GM12878 (cell line): ENCODE results near the gene EHD4. TPM values are rescaled to one million over a fixed set of nuclear protein-coding genes. Genes with fewer than 3 reads are reported as not detected.

Experiments
- ATAC-seq: fragments of 200-7000 bp; cut with Tn5 transposase; 3 replicates; pipeline ENCODE4 v1.9.1; 2020; ENCODE audit warnings: mild to moderate bottlenecking, moderate library complexity
- BruUV-seq: library from RNA; stranded (reverse); fragments of 400-500 nt; replicated peaks from 2 replicates; lab custom pipeline; 2021; lab: Mats Ljungman, UMichigan
- CTCF ChIA-PET: fragments of 300-600 bp; sonication (Branson Sonifier 250); formaldehyde crosslinking; extraction: SDS; loops from one replicate; lab custom pipeline; 2021; ENCODE audit warnings: inconsistent platforms; lab: Yijun Ruan, JAX
- POLR2A ChIA-PET: fragments of 350-600 bp; formaldehyde crosslinking; extraction: SDS; loops from one replicate; lab custom pipeline; 2021; ENCODE audit warnings: inconsistent platforms; lab: Charles Lee
- RAD21 ChIA-PET: fragments of 300-600 bp; sonication (Branson Sonifier 250); formaldehyde crosslinking; loops from one replicate; lab custom pipeline; 2023; ENCODE audit warnings: antibody characterized with exemption; ENCODE audit not compliant: unreplicated experiment; lab: Charles Lee
- SMC1A ChIA-PET: fragments of 300-600 bp; sonication (Branson Sonifier 250); formaldehyde crosslinking; loops from one replicate; lab custom pipeline; 2023; ENCODE audit not compliant: unreplicated experiment, uncharacterized antibody; lab: Charles Lee
- DNase-seq: peaks from one replicate; pipeline ENCODE4 v3.0.0-alpha.2; 2011; ENCODE audit warnings: low read depth, low spot score
- FAIRE-seq: peaks from 3 replicates; lab custom pipeline; 2011; peaks lifted over from hg19 to GRCh38; lab: Jason Lieb, UNC
- H2AFZ ChIP-seq: 2 replicates; pipeline ENCODE4 v1.6.0; 2011; ENCODE audit warnings: low read depth, low read length, control low read depth; ENCODE audit not compliant: control insufficient read depth
- H3K27ac ChIP-seq: 2 replicates; pipeline ENCODE4 v1.5.1; 2011; ENCODE audit warnings: control low read depth; ENCODE audit not compliant: control insufficient read depth, insufficient read depth
- H3K27me3 ChIP-seq, 2 experiments: replicated peaks in 1 of 2; 2 replicates each; pipeline versions ENCODE4 v1.6.0 to v1.6.1; 2011; ENCODE audit warnings: low read length in 1 of 2; ENCODE audit not compliant: control insufficient read depth in 2 of 2, insufficient read depth in 2 of 2
- H3K36me3 ChIP-seq, 2 experiments: 2 replicates each; pipeline ENCODE4 v1.5.1; 2011; ENCODE audit warnings: low read length in 1 of 2; ENCODE audit not compliant: control insufficient read depth in 2 of 2, insufficient read depth in 2 of 2
- H3K4me1 ChIP-seq: 2 replicates; pipeline ENCODE4 v1.6.1; 2011; ENCODE audit warnings: mild to moderate bottlenecking, low read length, moderate library complexity, mixed read lengths; ENCODE audit not compliant: control insufficient read depth, insufficient read depth
- H3K4me2 ChIP-seq: 2 replicates; pipeline ENCODE4 v1.6.0; 2011; ENCODE audit warnings: control low read depth; ENCODE audit not compliant: control insufficient read depth, insufficient read depth
- H3K4me3 ChIP-seq: fragments of 200-600 bp; sonication (generic); 2 replicates; pipeline ENCODE4 v1.5.1; 2016
- H3K79me2 ChIP-seq: 2 replicates; pipeline ENCODE4 v1.6.0; 2011; ENCODE audit warnings: low read length; ENCODE audit not compliant: control insufficient read depth, insufficient read depth
- H3K9ac ChIP-seq: 2 replicates; pipeline ENCODE4 v1.8.0; 2011; ENCODE audit warnings: low read length, control low read depth, mixed read lengths; ENCODE audit not compliant: control insufficient read depth, insufficient read depth
- H3K9me3 ChIP-seq: replicated peaks from 3 replicates; pipeline ENCODE4 v1.5.1; 2011; ENCODE audit warnings: mild to moderate bottlenecking, low read length; ENCODE audit not compliant: control insufficient read depth, insufficient read depth
- H4K20me1 ChIP-seq: 2 replicates; pipeline ENCODE4 v1.6.0; 2011; ENCODE audit not compliant: control insufficient read depth, insufficient read depth
- CBX3 ChIP-seq: fragments of 200-600 bp; sonication (generic); IDR thresholded peaks from 2 replicates; pipeline ENCODE4 v1.6.1; 2016; ENCODE audit warnings: low read depth, borderline replicate concordance
- CUX1 ChIP-seq: IDR thresholded peaks from 2 replicates; pipeline ENCODE4 v1.6.1; 2012; ENCODE audit warnings: improper control_type of control experiment, low read depth, low read length; ENCODE audit not compliant: insufficient replicate concordance
- E2F4 ChIP-seq: IDR thresholded peaks from 2 replicates; pipeline ENCODE4 v1.6.1; 2012; ENCODE audit warnings: low read depth, low read length, improper control_type of control experiment
- EGR1 ChIP-seq, 2 experiments: IDR thresholded peaks; 1 replicate in 1 of 2; 2 replicates in 1 of 2; pipeline ENCODE4 v1.6.1; 2011 to 2012; ENCODE audit warnings: low read depth in 2 of 2, low read length in 2 of 2, borderline replicate concordance in 1 of 2, mild to moderate bottlenecking in 1 of 2, moderate library complexity in 1 of 2
- JUND ChIP-seq: IDR thresholded peaks from 2 replicates; pipeline ENCODE4 v1.6.1; 2012; ENCODE audit warnings: low read depth, mild to moderate bottlenecking, low read length, improper control_type of control experiment, moderate library complexity
- MYC ChIP-seq: IDR thresholded peaks from 2 replicates; pipeline ENCODE4 v1.6.1; 2011; ENCODE audit warnings: mild to moderate bottlenecking, low read length, moderate library complexity, inconsistent platforms; ENCODE audit not compliant: insufficient read depth, insufficient replicate concordance, insufficient read length, severe bottlenecking
- NFXL1 ChIP-seq: fragments of 450-650 bp; IDR thresholded peaks from 2 replicates; pipeline ENCODE4 v1.6.1; 2017; ENCODE audit warnings: antibody characterized with exemption, mild to moderate bottlenecking, borderline replicate concordance
- POU2F2 ChIP-seq: IDR thresholded peaks from 3 replicates; pipeline ENCODE4 v1.6.1; 2011; ENCODE audit warnings: low read depth, mild to moderate bottlenecking, low read length, borderline replicate concordance
- SRF ChIP-seq, 2 experiments: IDR thresholded peaks; 2 replicates each; pipeline ENCODE4 v1.6.1; 2011; ENCODE audit warnings: low read depth in 2 of 2, low read length in 2 of 2, mild to moderate bottlenecking in 1 of 2, moderate library complexity in 1 of 2
- SUPT20H ChIP-seq: IDR thresholded peaks from 2 replicates; pipeline ENCODE4 v1.6.1; 2011; ENCODE audit warnings: low read depth, mild to moderate bottlenecking, low read length, moderate library complexity, borderline replicate concordance; ENCODE audit not compliant: control insufficient read depth
- TAF1 ChIP-seq: IDR thresholded peaks from 2 replicates; pipeline ENCODE4 v1.6.1; 2011; ENCODE audit warnings: mild to moderate bottlenecking, low read depth, low read length, borderline replicate concordance
- TBL1XR1 ChIP-seq: IDR thresholded peaks from 2 replicates; pipeline ENCODE4 v1.6.1; 2012; ENCODE audit warnings: low read depth, low read length, improper control_type of control experiment
- TCF12 ChIP-seq: IDR thresholded peaks from 2 replicates; pipeline ENCODE4 v1.6.1; 2011; ENCODE audit warnings: low read depth, mild to moderate bottlenecking, low read length
- YBX1 ChIP-seq: fragments of 450-650 bp; IDR thresholded peaks from 2 replicates; pipeline ENCODE4 v1.6.1; 2016; ENCODE audit warnings: antibody characterized with exemption
- YY1 ChIP-seq: IDR thresholded peaks from 2 replicates; pipeline ENCODE4 v1.6.1; 2011; ENCODE audit warnings: low read depth, mild to moderate bottlenecking, low read length
- WGBS: methylation state at CpG from one replicate; pipeline ENCODE4 v1.1.6; 2016; ENCODE audit warnings: low lambda C conversion rate; ENCODE audit not compliant: insufficient replicate concordance, insufficient coverage; ENCODE audit errors: missing lambda C conversion rate; 5-methylcytosine and 5-hydroxymethylcytosine counted together
- in situ Hi-C: fragments of 300-500 bp; cut with MboI; formaldehyde crosslinking; loops from 9 replicates; pipeline ENCODE4 v1.14.3; 2018; ENCODE audit warnings: mixed read lengths
- intact Hi-C: fragments of 100-400 bp; cut with micrococcal nuclease; formaldehyde crosslinking; loops from one replicate; pipeline ENCODE4 v1.14.2; 2022; ENCODE audit not compliant: unreplicated experiment
- polyA plus RNA-seq, 11 experiments: library from polyadenylated mRNA; depleted of rRNA in 4 of 11; unstranded in 6 of 11; stranded (reverse) in 5 of 11; fragments of >200 nt; fragmentation: Nextera tagmentation in 4 of 11; fragmentation: Illumina TruSeq in 1 of 11; extraction: Ambion mirVana in 4 of 11; extraction: Trizol in 1 of 11; gene quantifications; 1 replicate in 1 of 11; 2 replicates in 10 of 11; pipeline versions ENCODE4 v1.2.1 to v1.2.3, GENCODE V29; 2011 to 2016; ENCODE audit warnings: inconsistent platforms in 2 of 11, missing spikeins in 2 of 11, low read depth in 1 of 11
- total RNA-seq, 4 experiments: library from RNA; depleted of rRNA in 3 of 4; stranded (reverse); fragments of >200 nt in 3 of 4; fragmentation: Illumina TruSeq in 1 of 4; extraction: Trizol in 1 of 4; gene quantifications; 2 replicates each; pipeline versions ENCODE4 v1.2.1 to v1.2.3, GENCODE V29; 2013 to 2021

Gene EHD4
- total and polyA plus RNA-seq, 10 of the 15 experiments (the other 5 are each of a cell fraction or from before 2014, with no cell fraction given), result 4.2 to 62.9 (median 44.7) TPM

- ChIA-PET CTCF (interaction anchor here (0.9 kb wide), 1 partner anchor 18 kb away, joined by 3 read pairs; no protein-coding TSS in a partner anchor), SMC1A (interaction anchor here (0.6 to 1.4 kb wide), 2 partner anchors 10 to 57 kb away, joined by 3 to 4 read pairs; no protein-coding TSS in a partner anchor)
These were observed 85.6 kb downstream of the EHD4 start for GRCh38 chr15:41886741-41887140.

GRCh38 chr15:41885841-41886240, 86.5 kb downstream of the EHD4 start:
- H3K4me3 ChIP-seq, result no peak overlapping the region
- DNase-seq, result no peak
- no TSS peak for BruUV-seq
- intact Hi-C loops, result no loop called here
- no peak overlapping the region for H2AFZ ChIP-seq
- CTCF ChIA-PET, result interaction anchor here (0.9 kb wide), 1 partner anchor 19 kb away, joined by 3 read pairs; no protein-coding TSS in a partner anchor
- no peaks in the 10 kb centered on the region for H3K79me2 ChIP-seq
- RAD21 ChIA-PET, result no interaction called here
- FAIRE-seq, result no peak
- WGBS, result 68% methylated on average over 14 of the region's 14 CpGs
- no peaks in the 10 kb centered on the region for H3K36me3 ChIP-seq
- peaks cover 0 to 2% of the 10 kb centered on the region in 2 experiments; a peak in 2 of 4 replicates for H3K27me3 ChIP-seq
- no peak overlapping the region for H3K27ac ChIP-seq
- H3K9ac ChIP-seq, result no peak overlapping the region
- SMC1A ChIA-PET, result interaction anchor here (0.6 to 1.4 kb wide), 2 partner anchors 9 to 58 kb away, joined by 3 to 4 read pairs; no protein-coding TSS in a partner anchor
- peaks cover 4% of the 10 kb centered on the region for H3K4me1 ChIP-seq
- H3K9me3 ChIP-seq, result no peaks in the 10 kb centered on the region
- ATAC-seq, result no peak
- no peak overlapping the region for H3K4me2 ChIP-seq
- POLR2A ChIA-PET, result no interaction called here
- in situ Hi-C loops, result no loop called here
- H4K20me1 ChIP-seq, result no peaks in the 10 kb centered on the region
- TF ChIP-seq SUPT20H (no peak), MYC (no peak), E2F4 (no peak), NFXL1 (no peak), CUX1 (no peak), SRF (IDR thresholded peaks at IDR 0.05; ENCODE audit: low read depth in 2 of 2, low read length in 2 of 2) (no peak)

More at GRCh38 chr15:41886741-41887140, 85.6 kb downstream of the EHD4 start:
- BruUV-seq, result no TSS peak
- no peaks in the 10 kb centered on the region for H4K20me1 ChIP-seq
- FAIRE-seq (no peak), DNase-seq (no peak), ATAC-seq (no peak)
- H3K4me3 ChIP-seq, result no peak overlapping the region
- TF ChIP-seq YY1 (no peak), TCF12 (no peak), TBL1XR1 (no peak), TAF1 (no peak), CBX3 (no peak), POU2F2 (no peak), JUND (no peak), YBX1 (no peak), EGR1 (IDR thresholded peaks at IDR 0.05; ENCODE audit: borderline replicate concordance in 1 of 2, low read depth in 2 of 2, low read length in 2 of 2) (no peak)
- intact Hi-C loops, result no loop called here
- no peaks in the 10 kb centered on the region for H3K9me3 ChIP-seq
- H3K79me2 ChIP-seq, result no peaks in the 10 kb centered on the region
- ChIA-PET POLR2A (no interaction called here), RAD21 (no interaction called here)
- peaks cover 4% of the 10 kb centered on the region for H3K4me1 ChIP-seq
- no peak overlapping the region for H3K4me2 ChIP-seq
- in situ Hi-C loops, result no loop called here
- no peak overlapping the region for H3K9ac ChIP-seq
- no peaks in the 10 kb centered on the region for H3K27me3 ChIP-seq
- WGBS, result 34% methylated on average over 7 of the region's 7 CpGs
- no peaks in the 10 kb centered on the region for H3K36me3 ChIP-seq
- no peak overlapping the region for H3K27ac ChIP-seq
- no peak overlapping the region for H2AFZ ChIP-seq
